Gastrocnemius medialis (tissue), 4 donors: ENCODE results near the gene SEPTIN12. TPM values are rescaled to one million over a fixed set of nuclear protein-coding genes. Genes with fewer than 3 reads are reported as not detected.
"Not testable (repeated sequence)": the region's sequence is repeated elsewhere in the genome, so short reads cannot be mapped to it uniquely, and the experiment has no call there.

ENCODE experiments used
- ATAC-seq, 2 donors: fragments of 150-250 bp; one replicate each; pipeline ENCODE4 v1.9.1; 2016
- DNase-seq, 2 donors: peaks; one replicate each; pipeline ENCODE4 v3.0.0-alpha.2; 2019
- H3K27ac ChIP-seq, 4 donors: fragments of 200-600 bp; sonication (generic); 1 replicate in 1 of 4; 2 replicates in 3 of 4; pipeline ENCODE4 v1.5.1; 2016 to 2018; ENCODE audit warnings: mild to moderate bottlenecking in 2 of 4, moderate library complexity in 1 of 4
- H3K27me3 ChIP-seq, 3 donors: fragments of 200-600 bp; sonication (generic) in 2 of 3; 1 replicate in 1 of 3; 2 replicates in 2 of 3; pipeline versions ENCODE4 v1.5.1 to v1.6.0; 2016 to 2019; ENCODE audit warnings: mild to moderate bottlenecking in 1 of 3, moderate library complexity in 1 of 3
- H3K36me3 ChIP-seq, 2 donors: fragments of 200-600 bp; sonication (generic) in 1 of 2; one replicate each; pipeline ENCODE4 v1.5.1; 2017 to 2018
- H3K4me1 ChIP-seq, 2 donors: fragments of 200-600 bp; sonication (generic) in 1 of 2; one replicate each; pipeline ENCODE4 v1.5.1; 2016 to 2017; ENCODE audit warnings: mild to moderate bottlenecking in 2 of 2
- H3K4me3 ChIP-seq, 4 donors: fragments of 200-600 bp; sonication (generic) in 3 of 4; 1 replicate in 1 of 4; 2 replicates in 3 of 4; pipeline ENCODE4 v1.5.1; 2016 to 2019; ENCODE audit warnings: mild to moderate bottlenecking in 2 of 4
- H3K9me3 ChIP-seq, 3 donors: fragments of 200-600 bp; sonication (generic) in 2 of 3; 1 replicate in 1 of 3; 2 replicates in 2 of 3; pipeline ENCODE4 v1.5.1; 2016 to 2019
- CTCF ChIP-seq, 5 experiments: fragments of 450-650 bp in 3 of 5; fragments of 200-600 bp in 2 of 5; sonication (generic) in 2 of 5; IDR thresholded peaks in 4 of 5; conservative IDR thresholded peaks in 1 of 5; 1 replicate in 4 of 5; 2 replicates in 1 of 5; pipeline ENCODE4 v1.5.1; 2016 to 2019; ENCODE audit warnings: antibody characterized with exemption in 5 of 5, mild to moderate bottlenecking in 3 of 5, moderate library complexity in 3 of 5
- POLR2A ChIP-seq, 2 donors: fragments of 450-650 bp; IDR thresholded peaks; one replicate each; pipeline ENCODE4 v1.6.1; 2017; ENCODE audit warnings: antibody characterized with exemption in 2 of 2, mild to moderate bottlenecking in 2 of 2, moderate library complexity in 2 of 2
- in situ Hi-C, 4 donors: fragments of 200-750 bp; cut with MboI; loops; one replicate each; pipeline versions ENCODE4 v1.15.0 to v1.8.0; 2017; ENCODE audit warnings: low sequenced_read_pairs in 4 of 4
- intact Hi-C: fragments of 100-400 bp; cut with DNase I; formaldehyde crosslinking; loops from one replicate; pipeline ENCODE4 v1.15.1; 2023; ENCODE audit warnings: low total_unique reads
- total RNA-seq, 4 donors: library from RNA; depleted of rRNA; stranded (reverse); fragments of >200 nt; gene quantifications; one replicate each; pipeline versions ENCODE4 v1.1.0 to v1.2.3, GENCODE V29; 2016

SEPTIN12 gene
- total RNA-seq, 4 donors from 2014 or later = not detected

GRCh38 chr16:4790261-4790660 is 2.1 kb upstream of the SEPTIN12 start:
- no peak overlapping the region for H3K27ac ChIP-seq
- ATAC-seq (no peak), DNase-seq (no peak)
- intact Hi-C loops = no loop called here
- no peak overlapping the region for H3K4me3 ChIP-seq
- H3K4me1 ChIP-seq = no peaks in the 10 kb centered on the region
- H3K36me3 ChIP-seq = no peaks in the 10 kb centered on the region
- H3K9me3 ChIP-seq = no peaks in the 10 kb centered on the region
- in situ Hi-C loops = no loop called here
- no peaks in the 10 kb centered on the region for H3K27me3 ChIP-seq
- TF ChIP-seq POLR2A (IDR thresholded peaks at IDR 0.05) = no peak
- no peak for TF ChIP-seq CTCF (IDR thresholded peaks at IDR 0.05 in 4 of 5, conservative IDR thresholded peaks at IDR 0.05 in 1 of 5)

- intact Hi-C loops = no loop called here
- no peak overlapping the region for H3K4me3 ChIP-seq
- no peak for DNase-seq
- H3K27me3 ChIP-seq = no peaks in the 10 kb centered on the region
- in situ Hi-C loops = no loop called here
- H3K9me3 ChIP-seq = no peaks in the 10 kb centered on the region
- no peak overlapping the region for H3K27ac ChIP-seq
- no peak for TF ChIP-seq CTCF (IDR thresholded peaks at IDR 0.05 in 4 of 5, conservative IDR thresholded peaks at IDR 0.05 in 1 of 5)
- no peaks in the 10 kb centered on the region for H3K36me3 ChIP-seq
- no peak for ATAC-seq
- no peaks in the 10 kb centered on the region for H3K4me1 ChIP-seq
These were observed 765 bp upstream of the SEPTIN12 start for GRCh38 chr16:4788910-4789309.

GRCh38 chr16:4788489-4788889 is 344 bp upstream of the SEPTIN12 start:
- intact Hi-C loops (no loop called here), in situ Hi-C loops (no loop called here)
- H3K27me3 ChIP-seq = no peaks in the 10 kb centered on the region
- TF ChIP-seq POLR2A (IDR thresholded peaks at IDR 0.05) (no peak), CTCF (IDR thresholded peaks at IDR 0.05 in 4 of 5, conservative IDR thresholded peaks at IDR 0.05 in 1 of 5) (no peak)
- no peaks in the 10 kb centered on the region for H3K9me3 ChIP-seq
- no peak for ATAC-seq
- H3K27ac ChIP-seq = no peak overlapping the region
- no peaks in the 10 kb centered on the region for H3K36me3 ChIP-seq
- H3K4me1 ChIP-seq = no peaks in the 10 kb centered on the region
- no peak overlapping the region for H3K4me3 ChIP-seq
- no peak for DNase-seq

GRCh38 chr16:4787068-4787467 is 1.1 kb downstream of the SEPTIN12 start:
- DNase-seq (no peak), ATAC-seq (no peak)
- Histone ChIP-seq H3K27me3 (no peaks in the 10 kb centered on the region), H3K27ac (no peak overlapping the region), H3K4me1 (no peaks in the 10 kb centered on the region), H3K4me3 (no peak overlapping the region), H3K36me3 (no peaks in the 10 kb centered on the region), H3K9me3 (no peaks in the 10 kb centered on the region)
- in situ Hi-C loops (no loop called here), intact Hi-C loops (no loop called here)
- no peak for TF ChIP-seq POLR2A (IDR thresholded peaks at IDR 0.05)
- no peak for TF ChIP-seq CTCF (IDR thresholded peaks at IDR 0.05 in 4 of 5, conservative IDR thresholded peaks at IDR 0.05 in 1 of 5)

- intact Hi-C loops (no loop called here), in situ Hi-C loops (no loop called here)
- no peak for TF ChIP-seq CTCF (IDR thresholded peaks at IDR 0.05 in 4 of 5, conservative IDR thresholded peaks at IDR 0.05 in 1 of 5)
- TF ChIP-seq POLR2A (IDR thresholded peaks at IDR 0.05) = no peak
These were observed 2.2 kb downstream of the SEPTIN12 start for GRCh38 chr16:4785758-4786433.

GRCh38 chr16:4784444-4784987 is 3.6 kb downstream of the SEPTIN12 start:
- H3K9me3 ChIP-seq, H3K4me1 ChIP-seq, H3K27ac ChIP-seq, DNase-seq, intact Hi-C loops, H3K36me3 ChIP-seq, H3K27me3 ChIP-seq, ATAC-seq, H3K4me3 ChIP-seq, in situ Hi-C loops: not testable (repeated sequence)

More at GRCh38 chr16:4785758-4786433, 2.2 kb downstream of the SEPTIN12 start:
- Histone ChIP-seq H3K27me3 (no peaks in the 10 kb centered on the region), H3K9me3 (no peaks in the 10 kb centered on the region), H3K36me3 (no peaks in the 10 kb centered on the region), H3K4me1 (no peaks in the 10 kb centered on the region), H3K27ac (no peak overlapping the region), H3K4me3 (no peak overlapping the region)
- no peak for ATAC-seq
- no peak for DNase-seq
